ENCODE results near the gene HIF3A.

DNA sequence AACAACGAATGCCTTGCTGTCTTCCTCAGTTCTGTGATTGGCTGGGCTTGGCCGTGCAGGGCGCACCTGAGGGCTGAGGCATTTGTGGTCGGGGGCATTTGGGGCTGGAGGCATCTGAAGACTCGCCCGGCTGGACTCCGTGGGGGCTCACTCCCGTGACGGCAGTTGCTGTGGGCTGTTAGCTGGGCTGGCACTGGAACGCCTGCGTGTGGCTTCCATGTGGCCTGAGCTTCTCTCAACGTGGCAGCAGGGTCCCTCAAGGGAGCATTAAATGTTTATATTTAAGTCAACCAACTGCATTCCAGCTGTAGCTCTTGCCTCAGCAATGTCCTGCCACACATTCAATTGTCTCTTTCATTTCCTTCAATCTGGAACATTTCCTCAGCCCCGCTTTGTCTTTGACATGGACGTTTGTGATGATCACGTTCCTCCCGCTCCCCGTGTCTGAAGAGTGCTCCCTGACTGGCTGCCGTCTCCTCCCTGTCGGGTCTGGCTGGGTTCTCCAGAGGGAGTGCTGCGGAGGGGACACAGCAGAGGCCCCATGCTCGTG is 95.5 kb downstream of the HIF3A start:
- TF ChIP-seq POLR2A (IDR thresholded peaks at IDR 0.05) (no peak), EP300 (IDR thresholded peaks at IDR 0.05) (no peak), POLR2AphosphoS5 (IDR thresholded peaks at IDR 0.05) (no peak)
- TF ChIP-seq, protein P1, sequence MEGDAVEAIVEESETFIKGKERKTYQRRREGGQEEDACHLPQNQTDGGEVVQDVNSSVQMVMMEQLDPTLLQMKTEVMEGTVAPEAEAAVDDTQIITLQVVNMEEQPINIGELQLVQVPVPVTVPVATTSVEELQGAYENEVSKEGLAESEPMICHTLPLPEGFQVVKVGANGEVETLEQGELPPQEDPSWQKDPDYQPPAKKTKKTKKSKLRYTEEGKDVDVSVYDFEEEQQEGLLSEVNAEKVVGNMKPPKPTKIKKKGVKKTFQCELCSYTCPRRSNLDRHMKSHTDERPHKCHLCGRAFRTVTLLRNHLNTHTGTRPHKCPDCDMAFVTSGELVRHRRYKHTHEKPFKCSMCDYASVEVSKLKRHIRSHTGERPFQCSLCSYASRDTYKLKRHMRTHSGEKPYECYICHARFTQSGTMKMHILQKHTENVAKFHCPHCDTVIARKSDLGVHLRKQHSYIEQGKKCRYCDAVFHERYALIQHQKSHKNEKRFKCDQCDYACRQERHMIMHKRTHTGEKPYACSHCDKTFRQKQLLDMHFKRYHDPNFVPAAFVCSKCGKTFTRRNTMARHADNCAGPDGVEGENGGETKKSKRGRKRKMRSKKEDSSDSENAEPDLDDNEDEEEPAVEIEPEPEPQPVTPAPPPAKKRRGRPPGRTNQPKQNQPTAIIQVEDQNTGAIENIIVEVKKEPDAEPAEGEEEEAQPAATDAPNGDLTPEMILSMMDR (IDR thresholded peaks at IDR 0.05), result no peak

Data from stomach (tissue), 4 donors.